ENCODE results near the gene MSANTD3. TPM values are rescaled to one million over a fixed set of nuclear protein-coding genes. Genes with fewer than 3 reads are reported as not detected.

The MSANTD3 gene
- total RNA-seq, 1 experiment from 2014 or later: 30.2 TPM

DNA sequence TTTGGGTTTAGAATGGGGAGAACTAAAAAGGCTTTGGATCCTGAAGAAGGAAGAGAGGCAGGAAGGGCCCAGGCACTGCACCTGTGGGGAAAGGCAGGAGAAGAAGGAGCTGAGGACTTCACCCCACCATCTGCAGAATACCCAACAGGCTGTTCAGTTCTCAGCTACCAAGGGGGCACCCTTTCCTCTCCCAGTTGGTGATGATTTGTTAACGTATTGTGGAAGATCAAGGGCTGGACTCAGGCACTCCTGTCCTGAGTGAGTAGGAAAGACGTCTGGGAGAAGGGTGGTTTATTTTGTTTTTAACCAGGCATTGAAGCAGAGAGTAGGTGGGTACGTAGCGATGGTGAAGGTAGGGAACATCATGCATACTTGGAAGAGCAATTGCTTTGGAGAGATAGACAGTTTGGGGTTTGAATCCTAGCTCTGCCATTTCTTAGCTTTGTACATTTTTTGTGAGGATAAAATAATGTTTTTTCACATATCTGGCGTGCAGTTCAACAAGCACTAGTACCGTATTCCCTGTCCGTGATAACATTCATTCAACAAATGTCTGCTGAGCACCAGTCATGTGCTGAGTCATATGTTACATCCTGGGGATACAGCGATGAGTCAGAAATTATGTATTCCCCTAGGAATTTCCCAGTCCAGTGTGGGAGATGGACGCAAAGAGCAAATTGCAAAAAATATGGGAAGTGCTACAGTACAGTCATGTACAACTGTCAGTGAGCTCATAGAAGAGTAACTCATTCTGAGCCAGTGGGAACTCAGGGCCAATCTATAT lies 2.1 kb downstream of the MSANTD3 start (continued):
- TF ChIP-seq, protein P1, sequence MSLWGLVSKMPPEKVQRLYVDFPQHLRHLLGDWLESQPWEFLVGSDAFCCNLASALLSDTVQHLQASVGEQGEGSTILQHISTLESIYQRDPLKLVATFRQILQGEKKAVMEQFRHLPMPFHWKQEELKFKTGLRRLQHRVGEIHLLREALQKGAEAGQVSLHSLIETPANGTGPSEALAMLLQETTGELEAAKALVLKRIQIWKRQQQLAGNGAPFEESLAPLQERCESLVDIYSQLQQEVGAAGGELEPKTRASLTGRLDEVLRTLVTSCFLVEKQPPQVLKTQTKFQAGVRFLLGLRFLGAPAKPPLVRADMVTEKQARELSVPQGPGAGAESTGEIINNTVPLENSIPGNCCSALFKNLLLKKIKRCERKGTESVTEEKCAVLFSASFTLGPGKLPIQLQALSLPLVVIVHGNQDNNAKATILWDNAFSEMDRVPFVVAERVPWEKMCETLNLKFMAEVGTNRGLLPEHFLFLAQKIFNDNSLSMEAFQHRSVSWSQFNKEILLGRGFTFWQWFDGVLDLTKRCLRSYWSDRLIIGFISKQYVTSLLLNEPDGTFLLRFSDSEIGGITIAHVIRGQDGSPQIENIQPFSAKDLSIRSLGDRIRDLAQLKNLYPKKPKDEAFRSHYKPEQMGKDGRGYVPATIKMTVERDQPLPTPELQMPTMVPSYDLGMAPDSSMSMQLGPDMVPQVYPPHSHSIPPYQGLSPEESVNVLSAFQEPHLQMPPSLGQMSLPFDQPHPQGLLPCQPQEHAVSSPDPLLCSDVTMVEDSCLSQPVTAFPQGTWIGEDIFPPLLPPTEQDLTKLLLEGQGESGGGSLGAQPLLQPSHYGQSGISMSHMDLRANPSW (CRISPR knock-in tag; conservative IDR thresholded peaks at IDR 0.05; ENCODE audit: low read depth): no peak
- no peak for TF ChIP-seq MXD4 (CRISPR knock-in tag; IDR thresholded peaks at IDR 0.05; ENCODE audit: borderline replicate concordance)

DNA sequence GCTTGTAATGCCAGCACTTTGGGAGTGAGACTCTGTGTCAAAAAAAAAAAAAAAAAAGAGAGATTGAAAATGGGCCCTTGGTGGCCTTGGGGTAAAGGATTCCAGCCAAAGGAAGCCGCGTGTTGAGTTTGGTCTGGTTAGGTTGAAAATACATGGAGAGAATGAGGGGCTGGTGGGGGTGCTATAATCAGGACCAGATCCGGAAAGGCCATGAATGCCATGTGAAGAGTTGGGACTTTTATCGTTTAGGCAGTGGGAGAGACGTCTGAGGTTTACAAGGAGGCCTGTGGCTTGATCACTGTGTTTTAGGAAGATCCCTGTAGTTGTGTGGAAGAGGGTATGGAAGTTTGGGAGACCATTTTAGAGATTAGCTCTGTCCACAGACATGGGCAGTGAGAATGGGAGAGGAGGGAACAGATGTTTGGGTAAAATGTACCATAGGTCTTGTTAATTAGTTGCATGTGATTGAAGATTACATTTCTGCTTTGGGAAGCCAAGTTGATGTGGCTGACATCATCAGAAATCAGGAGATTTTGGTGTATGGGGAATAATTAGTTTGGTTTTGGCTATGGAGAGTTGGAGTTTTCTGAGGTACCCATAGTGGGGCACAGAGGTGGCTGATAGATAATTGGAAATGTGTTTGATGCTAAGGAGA lies 3.5 kb downstream of the MSANTD3 start:
- ATAC-seq: no peak
- H3K36me3 Mint-ChIP-seq: 0 out of 2 replicates have a peak, but pooled peaks cover 2% of the 10 kb centered on the region
- CTCF ChIA-PET: no interaction called here
- H3K27me3 Mint-ChIP-seq (ENCODE audit: low read depth): no peaks in the 10 kb centered on the region
- no peak overlapping the region for H3K4me3 Mint-ChIP-seq
- TF ChIP-seq ZNF425 (CRISPR knock-in tag; conservative IDR thresholded peaks at IDR 0.05) (no peak), ETV6 (CRISPR knock-in tag; IDR thresholded peaks at IDR 0.05) (no peak), ZNF532 (CRISPR knock-in tag; IDR thresholded peaks at IDR 0.05; ENCODE audit: borderline replicate concordance) (no peak), CBFB (CRISPR knock-in tag; IDR thresholded peaks at IDR 0.05; ENCODE audit: low read depth) (no peak), USF1 (CRISPR knock-in tag; IDR thresholded peaks at IDR 0.05) (no peak), TCF7 (CRISPR knock-in tag; IDR thresholded peaks at IDR 0.05; ENCODE audit: low read depth) (no peak), TP53 (CRISPR knock-in tag; IDR thresholded peaks at IDR 0.05) (no peak)
- TF ChIP-seq, protein P2, sequence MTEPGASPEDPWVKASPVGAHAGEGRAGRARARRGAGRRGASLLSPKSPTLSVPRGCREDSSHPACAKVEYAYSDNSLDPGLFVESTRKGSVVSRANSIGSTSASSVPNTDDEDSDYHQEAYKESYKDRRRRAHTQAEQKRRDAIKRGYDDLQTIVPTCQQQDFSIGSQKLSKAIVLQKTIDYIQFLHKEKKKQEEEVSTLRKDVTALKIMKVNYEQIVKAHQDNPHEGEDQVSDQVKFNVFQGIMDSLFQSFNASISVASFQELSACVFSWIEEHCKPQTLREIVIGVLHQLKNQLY (CRISPR knock-in tag; IDR thresholded peaks at IDR 0.05): no peak
- TF ChIP-seq, protein P1 (CRISPR knock-in tag; conservative IDR thresholded peaks at IDR 0.05; ENCODE audit: low read depth): no peak
- peaks cover 28% of the 10 kb centered on the region for H3K4me1 Mint-ChIP-seq
- H3K27ac Mint-ChIP-seq: peak overlapping the region; percentile 12; the same call in 1 of the 2 replicates
- POLR2A ChIA-PET: interaction anchor here (0.6 kb wide), 1 partner anchor 43 kb away, joined by 3 read pairs; the partner anchor contains the start of gene TMEFF1
- no peak for DNase-seq (ENCODE audit: low spot score)
- no peaks in the 10 kb centered on the region for H3K9me3 Mint-ChIP-seq
